Fibroblast of lung (primary cell): Measurements from ENCODE around the gene CCDC149. TPM values are rescaled to one million over a fixed set of nuclear protein-coding genes. Genes with fewer than 3 reads are reported as not detected.

Experiments
- DNase-seq, 2 donors: peaks; one replicate each; pipeline versions ENCODE4 v3.0.0 to v3.0.0-alpha.2; 2010; ENCODE audit warnings: low read depth in 2 of 2
- H2AFZ ChIP-seq: 2 replicates; pipeline ENCODE4 v1.5.1; 2012; ENCODE audit warnings: low read length, control low read depth, inconsistent platforms
- H3K27ac ChIP-seq: 2 replicates; pipeline ENCODE4 v1.5.1; 2011; ENCODE audit warnings: low read length, control low read depth; ENCODE audit not compliant: insufficient read depth
- H3K27me3 ChIP-seq: 2 replicates; pipeline ENCODE4 v1.5.1; 2011; ENCODE audit warnings: mild to moderate bottlenecking, low read length; ENCODE audit not compliant: control insufficient read depth, insufficient read depth
- H3K36me3 ChIP-seq: 2 replicates; pipeline ENCODE4 v1.5.1; 2011; ENCODE audit warnings: low read length; ENCODE audit not compliant: control insufficient read depth, insufficient read depth
- H3K4me1 ChIP-seq: 2 replicates; pipeline ENCODE4 v1.5.1; 2011; ENCODE audit warnings: low read length; ENCODE audit not compliant: control insufficient read depth, insufficient read depth; ENCODE audit errors: extremely low read depth
- H3K4me2 ChIP-seq: 2 replicates; pipeline ENCODE4 v1.5.1; 2011; ENCODE audit warnings: low read length, control low read depth; ENCODE audit not compliant: insufficient read depth; ENCODE audit errors: extremely low read depth
- H3K4me3 ChIP-seq, 4 experiments: fragments of 200-600 bp in 1 of 4; sonication (generic) in 1 of 4; replicated peaks in 1 of 4; 2 replicates each; pipeline ENCODE4 v1.5.1; 2011 to 2016; ENCODE audit warnings: low read length in 4 of 4, low read depth in 3 of 4, mild to moderate bottlenecking in 3 of 4, control low read depth in 2 of 4, inconsistent platforms in 1 of 4, mixed read lengths in 1 of 4; ENCODE audit not compliant: insufficient read depth in 1 of 4; ENCODE audit errors: control extremely low read depth in 1 of 4
- H3K79me2 ChIP-seq: 2 replicates; pipeline ENCODE4 v1.5.1; 2012; ENCODE audit warnings: mild to moderate bottlenecking, low read length, inconsistent platforms; ENCODE audit not compliant: control insufficient read depth, insufficient read depth
- H3K9ac ChIP-seq: 2 replicates; pipeline ENCODE4 v1.5.1; 2011; ENCODE audit warnings: mild to moderate bottlenecking, low read length, control low read depth; ENCODE audit not compliant: insufficient read depth
- H3K9me3 ChIP-seq: 2 replicates; pipeline ENCODE4 v1.5.1; 2012; ENCODE audit warnings: low read depth, low read length; ENCODE audit not compliant: control insufficient read depth, insufficient read depth
- H4K20me1 ChIP-seq: 2 replicates; pipeline ENCODE4 v1.5.1; 2011; ENCODE audit warnings: low read length; ENCODE audit not compliant: control insufficient read depth, insufficient read depth; ENCODE audit errors: extremely low read depth
- EZH2 ChIP-seq: IDR thresholded peaks from 2 replicates; pipeline ENCODE4 v1.5.1; 2012; ENCODE audit warnings: low read length, control low read depth, mild to moderate bottlenecking; ENCODE audit errors: missing control alignments
- polyA plus RNA-seq, 2 donors: library from polyadenylated mRNA; depleted of rRNA in 1 of 2; stranded (reverse) in 1 of 2; unstranded in 1 of 2; fragments of >200 nt; gene quantifications; 2 replicates each; pipeline ENCODE4 v1.2.1, GENCODE V29; 2011 to 2012; ENCODE audit warnings: missing spikeins in 1 of 2
- total RNA-seq: library from RNA; depleted of rRNA; stranded (reverse); fragments of >200 nt; gene quantifications from 2 replicates; pipeline ENCODE4 v1.2.1, GENCODE V29; 2014
- TF ChIP-seq, protein P1 (sequence below), 2 donors: IDR thresholded peaks in 1 of 2; conservative IDR thresholded peaks in 1 of 2; 1 replicate in 1 of 2; 2 replicates in 1 of 2; pipeline ENCODE4 v1.5.1; 2011 to 2012; ENCODE audit warnings: low read length in 2 of 2, control low read depth in 1 of 2, inconsistent platforms in 1 of 2, low read depth in 1 of 2, mild to moderate bottlenecking in 1 of 2

Gene CCDC149
- total and polyA plus RNA-seq, 2 donors (not counting 1 experiment from before 2014, with no cell fraction given): 13.9 to 14.6 TPM

DNA sequence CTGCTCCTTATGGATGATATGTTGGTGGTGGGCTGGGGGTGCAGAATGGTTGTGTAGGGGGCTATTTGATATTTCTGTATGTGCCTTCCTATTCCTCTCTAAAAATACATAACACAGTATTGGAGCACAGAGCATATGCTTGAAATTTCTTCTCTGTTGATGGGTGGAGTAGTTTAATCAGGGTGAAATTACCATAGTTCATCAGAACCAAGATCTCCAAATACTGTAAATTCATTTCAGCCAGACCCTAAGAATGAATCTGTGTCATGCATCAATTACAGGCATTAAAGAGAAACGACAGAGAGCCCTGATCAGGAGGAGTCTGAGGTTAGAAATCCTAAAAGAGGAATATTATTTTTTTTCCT, 25.1 kb upstream of the CCDC149 start:
- Histone ChIP-seq H3K27me3 (no peaks in the 10 kb centered on the region), H4K20me1 (no peaks in the 10 kb centered on the region), H2AFZ (no peak overlapping the region), H3K9me3 (no peaks in the 10 kb centered on the region), H3K9ac (no peak overlapping the region), H3K27ac (no peak overlapping the region), H3K79me2 (no peaks in the 10 kb centered on the region), H3K4me1 (no peaks in the 10 kb centered on the region), H3K36me3 (no peaks in the 10 kb centered on the region), H3K4me2 (no peak overlapping the region), H3K4me3 (no peak overlapping the region)
- DNase-seq: no peak
- TF ChIP-seq, protein P1, sequence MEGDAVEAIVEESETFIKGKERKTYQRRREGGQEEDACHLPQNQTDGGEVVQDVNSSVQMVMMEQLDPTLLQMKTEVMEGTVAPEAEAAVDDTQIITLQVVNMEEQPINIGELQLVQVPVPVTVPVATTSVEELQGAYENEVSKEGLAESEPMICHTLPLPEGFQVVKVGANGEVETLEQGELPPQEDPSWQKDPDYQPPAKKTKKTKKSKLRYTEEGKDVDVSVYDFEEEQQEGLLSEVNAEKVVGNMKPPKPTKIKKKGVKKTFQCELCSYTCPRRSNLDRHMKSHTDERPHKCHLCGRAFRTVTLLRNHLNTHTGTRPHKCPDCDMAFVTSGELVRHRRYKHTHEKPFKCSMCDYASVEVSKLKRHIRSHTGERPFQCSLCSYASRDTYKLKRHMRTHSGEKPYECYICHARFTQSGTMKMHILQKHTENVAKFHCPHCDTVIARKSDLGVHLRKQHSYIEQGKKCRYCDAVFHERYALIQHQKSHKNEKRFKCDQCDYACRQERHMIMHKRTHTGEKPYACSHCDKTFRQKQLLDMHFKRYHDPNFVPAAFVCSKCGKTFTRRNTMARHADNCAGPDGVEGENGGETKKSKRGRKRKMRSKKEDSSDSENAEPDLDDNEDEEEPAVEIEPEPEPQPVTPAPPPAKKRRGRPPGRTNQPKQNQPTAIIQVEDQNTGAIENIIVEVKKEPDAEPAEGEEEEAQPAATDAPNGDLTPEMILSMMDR (conservative IDR thresholded peaks at IDR 0.05 in 1 of 2, IDR thresholded peaks at IDR 0.05 in 1 of 2; ENCODE audit: low read depth in 1 of 2, low read length in 2 of 2): no peak
- no peak for TF ChIP-seq EZH2

DNA sequence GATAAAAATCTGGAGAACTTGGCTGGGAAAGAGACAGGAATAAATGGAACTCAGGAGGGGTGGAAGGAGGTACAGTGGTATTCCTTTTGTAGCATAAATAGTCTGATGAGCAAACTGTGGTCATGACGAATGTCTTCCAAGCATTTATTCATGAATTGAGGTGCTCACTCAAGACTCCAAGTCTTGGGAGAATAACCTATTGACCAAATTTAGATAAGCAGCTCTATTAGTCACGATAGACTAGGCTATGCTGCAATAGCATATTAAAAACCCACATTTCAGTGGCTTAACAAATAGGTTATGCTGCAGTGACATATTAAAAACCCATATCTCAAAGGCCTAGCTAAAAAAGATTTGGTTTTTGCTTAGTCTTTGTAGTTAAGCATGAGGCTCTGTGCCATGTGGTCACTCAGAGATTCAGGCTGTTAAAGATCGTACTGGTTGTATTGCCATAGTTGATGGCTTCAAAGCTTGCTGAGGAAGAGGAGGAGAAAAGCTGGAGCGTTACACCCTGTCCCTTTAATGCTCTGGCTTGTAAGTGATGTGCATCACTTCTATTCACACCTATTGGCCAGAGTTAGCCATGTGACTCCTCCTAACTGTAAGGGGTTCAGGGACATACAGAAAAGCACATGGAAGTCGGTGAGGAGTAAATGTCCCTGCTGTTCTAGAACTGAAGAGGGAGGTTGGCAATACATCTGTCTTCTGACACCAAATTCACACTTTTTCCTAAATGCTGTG, 24.5 kb upstream of the CCDC149 start:
- H3K4me1 ChIP-seq: no peaks in the 10 kb centered on the region
- no peak overlapping the region for H3K9ac ChIP-seq
- H3K79me2 ChIP-seq: no peaks in the 10 kb centered on the region
- H3K4me3 ChIP-seq: no peak overlapping the region
- TF ChIP-seq EZH2: no peak
- TF ChIP-seq, protein P1 (conservative IDR thresholded peaks at IDR 0.05 in 1 of 2, IDR thresholded peaks at IDR 0.05 in 1 of 2; ENCODE audit: low read depth in 1 of 2, low read length in 2 of 2): no peak
- H3K4me2 ChIP-seq: no peak overlapping the region
- no peak overlapping the region for H3K27ac ChIP-seq
- peak in 1 of 2 donors; percentile 78 for DNase-seq
- H3K36me3 ChIP-seq: no peaks in the 10 kb centered on the region
- H3K9me3 ChIP-seq: no peaks in the 10 kb centered on the region
- H3K27me3 ChIP-seq: no peaks in the 10 kb centered on the region
- no peaks in the 10 kb centered on the region for H4K20me1 ChIP-seq
- no peak overlapping the region for H2AFZ ChIP-seq

DNA sequence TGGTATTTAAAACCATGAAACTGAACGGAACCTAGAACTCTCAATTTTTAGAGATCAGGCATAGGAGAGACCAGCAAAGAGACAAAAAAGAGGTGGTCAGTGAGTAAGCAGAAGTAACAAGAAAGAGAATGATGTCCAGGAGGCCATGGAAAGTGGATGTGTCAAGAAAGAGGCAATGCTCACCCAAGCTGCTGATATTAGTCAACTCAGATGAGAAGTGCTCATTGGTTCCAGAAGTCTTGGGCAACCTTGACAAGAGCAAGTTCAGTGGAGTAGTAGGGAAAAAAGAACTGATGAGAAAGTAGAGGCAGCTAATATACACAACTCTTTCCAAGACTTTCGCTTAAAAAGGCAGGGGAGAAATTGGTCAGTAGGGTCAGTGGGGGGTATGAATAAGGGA, 23.0 kb upstream of the CCDC149 start:
- Histone ChIP-seq H4K20me1 (no peaks in the 10 kb centered on the region), H3K4me1 (no peaks in the 10 kb centered on the region), H3K27me3 (no peaks in the 10 kb centered on the region), H3K9me3 (no peaks in the 10 kb centered on the region), H3K4me2 (no peak overlapping the region), H3K9ac (no peak overlapping the region), H2AFZ (no peak overlapping the region), H3K27ac (no peak overlapping the region), H3K36me3 (no peaks in the 10 kb centered on the region), H3K79me2 (no peaks in the 10 kb centered on the region), H3K4me3 (no peak overlapping the region)
- no peak for DNase-seq
- TF ChIP-seq, protein P1 (conservative IDR thresholded peaks at IDR 0.05 in 1 of 2, IDR thresholded peaks at IDR 0.05 in 1 of 2; ENCODE audit: low read depth in 1 of 2, low read length in 2 of 2): no peak
- TF ChIP-seq EZH2: no peak
